Keratinocyte (primary cell): ENCODE data around the gene TIMM23.

Source experiments
- CTCF ChIP-seq, 3 experiments: IDR thresholded peaks in 1 of 3; conservative IDR thresholded peaks in 1 of 3; optimal IDR thresholded peaks in 1 of 3; 2 replicates in 2 of 3; 3 replicates in 1 of 3; pipeline versions ENCODE3 to v1.5.1; 2011; ENCODE audit warnings: low read length in 3 of 3, mild to moderate bottlenecking in 3 of 3, moderate library complexity in 2 of 3, control low read depth in 1 of 3, inconsistent platforms in 1 of 3; ENCODE audit not compliant: insufficient read depth in 2 of 3; ENCODE audit errors: extremely low read depth in 1 of 3
- EZH2 ChIP-seq: IDR thresholded peaks from one replicate; pipeline ENCODE4 v1.6.1; 2012; ENCODE audit warnings: inconsistent platforms, mild to moderate bottlenecking, low read length, moderate library complexity

DNA sequence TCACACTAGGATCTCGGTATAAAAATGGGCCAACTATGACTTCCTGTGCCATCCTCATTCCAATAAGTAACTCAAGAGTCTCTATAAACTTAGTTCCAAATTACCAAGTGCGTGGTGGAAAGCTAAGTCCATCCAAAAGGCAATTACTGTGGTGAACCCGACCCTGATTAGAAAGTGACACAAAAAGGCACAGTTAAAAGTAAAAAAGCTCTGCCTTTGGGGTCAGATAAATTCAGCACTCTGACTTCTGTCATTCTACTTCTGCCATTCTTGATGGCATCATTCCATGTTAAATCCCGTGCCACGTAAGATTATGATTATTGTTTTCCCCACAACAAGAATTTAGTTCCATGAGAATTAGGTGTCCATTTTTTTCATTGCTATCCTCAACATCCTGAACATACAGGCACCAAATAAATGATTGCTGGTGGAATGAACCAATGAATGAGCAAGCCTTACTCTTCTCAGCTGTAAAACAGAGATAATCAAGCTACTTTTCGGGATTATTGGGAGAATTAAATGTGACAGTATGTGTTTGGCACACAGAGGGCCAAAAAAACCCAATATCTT lies 57.3 kb downstream of the TIMM23 start:
- TF ChIP-seq CTCF (optimal IDR thresholded peaks at IDR 0.05 in 1 of 3, IDR thresholded peaks at IDR 0.05 in 1 of 3, conservative IDR thresholded peaks at IDR 0.05 in 1 of 3; ENCODE audit: extremely low read depth in 1 of 3, insufficient read depth in 2 of 3, low read length in 3 of 3): no peak
- no peak for TF ChIP-seq EZH2
